K562 (cell line): ENCODE results near the gene DPYSL3.

Experiments used
- EZH2 ChIP-seq: IDR thresholded peaks from 2 replicates; pipeline ENCODE4 v1.6.1; 2012; ENCODE audit warnings: low read depth, mild to moderate bottlenecking, inconsistent platforms, low read length, borderline replicate concordance
- KLF6 ChIP-seq: fragments of 250-450 bp; sonication (Bioruptor Pico); IDR thresholded peaks from 2 replicates; pipeline ENCODE4 v1.4.0; 2020; ENCODE audit warnings: mild to moderate bottlenecking, moderate library complexity, borderline replicate concordance
- ZNF23 ChIP-seq: fragments of 250-450 bp; sonication (Bioruptor Pico); IDR thresholded peaks from 2 replicates; pipeline ENCODE4 v1.4.0; 2020; ENCODE audit warnings: mild to moderate bottlenecking
- TF ChIP-seq, protein P1 (sequence below), 2 experiments: fragments of 450-650 bp; formaldehyde crosslinking in 1 of 2; IDR thresholded peaks; 2 replicates each; pipeline versions ENCODE4 v1.4.0 to v1.6.1; 2014 to 2020; ENCODE audit warnings: mild to moderate bottlenecking in 2 of 2, borderline replicate concordance in 1 of 2, low read depth in 1 of 2

DNA sequence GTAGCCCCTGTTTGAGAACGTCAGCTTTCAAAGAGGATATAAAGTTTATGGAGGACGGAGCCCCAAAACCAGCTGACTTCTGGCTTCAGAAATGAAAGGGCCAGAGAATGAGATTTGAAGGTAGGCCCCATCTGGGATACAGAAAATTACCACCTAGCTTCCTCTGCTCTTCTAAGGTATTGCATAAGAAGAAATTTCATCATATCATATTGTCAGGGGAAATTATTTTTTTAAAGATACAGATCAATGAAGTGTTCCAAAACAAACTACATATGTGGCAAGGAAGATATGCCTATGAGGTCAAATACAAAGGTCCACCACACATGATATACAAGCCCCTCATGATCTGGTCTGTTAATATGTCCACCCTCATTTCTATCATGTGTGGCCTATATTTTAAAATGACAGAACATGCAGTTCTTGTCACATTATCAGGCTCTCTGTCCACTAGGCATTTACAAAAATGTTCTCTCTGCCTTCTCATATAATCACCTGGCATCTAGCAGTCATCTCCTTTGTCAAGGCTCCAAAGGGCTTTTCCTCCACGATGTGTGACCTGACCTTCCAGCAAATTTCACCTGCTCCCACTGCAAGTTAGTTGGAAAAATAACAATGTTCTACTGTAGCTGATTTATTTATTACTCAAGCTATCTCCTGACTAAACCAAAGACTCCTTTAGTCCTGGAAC is 83.1 kb downstream of the DPYSL3 start:
- TF ChIP-seq, protein P1, sequence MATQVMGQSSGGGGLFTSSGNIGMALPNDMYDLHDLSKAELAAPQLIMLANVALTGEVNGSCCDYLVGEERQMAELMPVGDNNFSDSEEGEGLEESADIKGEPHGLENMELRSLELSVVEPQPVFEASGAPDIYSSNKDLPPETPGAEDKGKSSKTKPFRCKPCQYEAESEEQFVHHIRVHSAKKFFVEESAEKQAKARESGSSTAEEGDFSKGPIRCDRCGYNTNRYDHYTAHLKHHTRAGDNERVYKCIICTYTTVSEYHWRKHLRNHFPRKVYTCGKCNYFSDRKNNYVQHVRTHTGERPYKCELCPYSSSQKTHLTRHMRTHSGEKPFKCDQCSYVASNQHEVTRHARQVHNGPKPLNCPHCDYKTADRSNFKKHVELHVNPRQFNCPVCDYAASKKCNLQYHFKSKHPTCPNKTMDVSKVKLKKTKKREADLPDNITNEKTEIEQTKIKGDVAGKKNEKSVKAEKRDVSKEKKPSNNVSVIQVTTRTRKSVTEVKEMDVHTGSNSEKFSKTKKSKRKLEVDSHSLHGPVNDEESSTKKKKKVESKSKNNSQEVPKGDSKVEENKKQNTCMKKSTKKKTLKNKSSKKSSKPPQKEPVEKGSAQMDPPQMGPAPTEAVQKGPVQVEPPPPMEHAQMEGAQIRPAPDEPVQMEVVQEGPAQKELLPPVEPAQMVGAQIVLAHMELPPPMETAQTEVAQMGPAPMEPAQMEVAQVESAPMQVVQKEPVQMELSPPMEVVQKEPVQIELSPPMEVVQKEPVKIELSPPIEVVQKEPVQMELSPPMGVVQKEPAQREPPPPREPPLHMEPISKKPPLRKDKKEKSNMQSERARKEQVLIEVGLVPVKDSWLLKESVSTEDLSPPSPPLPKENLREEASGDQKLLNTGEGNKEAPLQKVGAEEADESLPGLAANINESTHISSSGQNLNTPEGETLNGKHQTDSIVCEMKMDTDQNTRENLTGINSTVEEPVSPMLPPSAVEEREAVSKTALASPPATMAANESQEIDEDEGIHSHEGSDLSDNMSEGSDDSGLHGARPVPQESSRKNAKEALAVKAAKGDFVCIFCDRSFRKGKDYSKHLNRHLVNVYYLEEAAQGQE (IDR thresholded peaks at IDR 0.05; ENCODE audit: borderline replicate concordance): no peak
- TF ChIP-seq, protein P1 (CRISPR knock-in tag; IDR thresholded peaks at IDR 0.05; ENCODE audit: low read depth): no peak
- TF ChIP-seq KLF6 (CRISPR knock-in tag) (no peak), EZH2 (no peak), ZNF23 (CRISPR knock-in tag) (no peak)
